Measurements from ENCODE around the gene SLC15A4. TPM values are rescaled to one million over a fixed set of nuclear protein-coding genes. Genes with fewer than 3 reads are reported as not detected.

SLC15A4 gene
- total and polyA plus RNA-seq, 2 donors (not counting 1 experiment from before 2014, with no cell fraction given), result 35.8 to 36.3 TPM

DNA sequence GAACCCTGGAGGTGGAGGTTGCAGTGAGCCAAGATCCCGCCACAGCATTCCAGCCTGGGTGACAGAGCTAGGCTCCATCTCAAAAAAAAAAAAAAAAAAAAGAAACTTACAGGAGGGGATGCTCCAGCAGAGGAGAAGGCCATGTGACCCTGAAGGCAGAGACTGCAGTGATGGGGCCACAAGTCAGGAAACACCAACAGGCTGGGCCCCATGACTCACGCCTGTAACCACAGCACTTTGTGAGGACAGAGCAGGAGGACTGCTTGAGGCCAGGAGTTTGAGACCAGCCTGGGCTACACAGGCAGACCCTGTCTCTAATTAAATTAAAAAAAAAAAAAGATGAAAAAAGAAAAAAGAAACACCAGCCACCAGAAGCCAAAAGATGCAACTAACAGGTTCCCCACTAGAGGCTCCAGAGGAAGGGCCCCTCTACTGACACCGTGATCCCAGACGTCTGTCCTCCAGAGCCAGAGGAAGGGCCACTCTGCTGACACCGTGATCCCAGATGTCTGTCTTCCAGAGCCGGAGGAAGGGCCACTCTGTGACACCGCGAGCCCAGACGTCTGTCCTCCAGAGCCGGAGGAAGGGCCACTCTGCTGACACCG, 20.4 kb upstream of the SLC15A4 start:
- H3K9me3 ChIP-seq (ENCODE audit: control insufficient read depth, insufficient read depth, low read depth, low read length), result no peaks in the 10 kb centered on the region

DNA sequence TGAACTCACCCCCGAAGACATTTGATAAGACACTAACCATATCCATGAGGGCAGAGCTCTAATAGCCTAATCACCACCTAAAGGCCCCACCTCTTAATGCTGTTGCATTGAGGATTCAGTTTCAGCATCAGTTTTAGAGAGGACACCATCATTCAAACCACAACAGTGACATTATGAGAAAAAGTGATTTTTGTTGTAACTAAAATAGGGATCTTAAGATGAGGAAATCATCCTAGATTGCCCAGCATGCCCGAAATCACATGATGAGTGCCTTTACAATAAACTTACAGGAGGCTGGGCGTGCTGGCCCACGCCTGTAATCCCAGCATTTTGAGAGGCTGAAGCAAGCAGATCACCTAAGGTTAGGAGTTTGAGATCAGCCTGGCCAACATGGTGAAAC, 19.8 kb upstream of the SLC15A4 start:
- no peak for TF ChIP-seq EZH2 (IDR thresholded peaks at IDR 0.05; ENCODE audit: low read length, missing control alignments)
- TF ChIP-seq, protein P1, sequence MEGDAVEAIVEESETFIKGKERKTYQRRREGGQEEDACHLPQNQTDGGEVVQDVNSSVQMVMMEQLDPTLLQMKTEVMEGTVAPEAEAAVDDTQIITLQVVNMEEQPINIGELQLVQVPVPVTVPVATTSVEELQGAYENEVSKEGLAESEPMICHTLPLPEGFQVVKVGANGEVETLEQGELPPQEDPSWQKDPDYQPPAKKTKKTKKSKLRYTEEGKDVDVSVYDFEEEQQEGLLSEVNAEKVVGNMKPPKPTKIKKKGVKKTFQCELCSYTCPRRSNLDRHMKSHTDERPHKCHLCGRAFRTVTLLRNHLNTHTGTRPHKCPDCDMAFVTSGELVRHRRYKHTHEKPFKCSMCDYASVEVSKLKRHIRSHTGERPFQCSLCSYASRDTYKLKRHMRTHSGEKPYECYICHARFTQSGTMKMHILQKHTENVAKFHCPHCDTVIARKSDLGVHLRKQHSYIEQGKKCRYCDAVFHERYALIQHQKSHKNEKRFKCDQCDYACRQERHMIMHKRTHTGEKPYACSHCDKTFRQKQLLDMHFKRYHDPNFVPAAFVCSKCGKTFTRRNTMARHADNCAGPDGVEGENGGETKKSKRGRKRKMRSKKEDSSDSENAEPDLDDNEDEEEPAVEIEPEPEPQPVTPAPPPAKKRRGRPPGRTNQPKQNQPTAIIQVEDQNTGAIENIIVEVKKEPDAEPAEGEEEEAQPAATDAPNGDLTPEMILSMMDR (conservative IDR thresholded peaks at IDR 0.05 in 1 of 2, IDR thresholded peaks at IDR 0.05 in 1 of 2; ENCODE audit: low read depth in 1 of 2, low read length in 2 of 2), result no peak
- Histone ChIP-seq H3K27me3 (ENCODE audit: control insufficient read depth, insufficient read depth, low read length) (no peaks in the 10 kb centered on the region), H3K79me2 (ENCODE audit: control insufficient read depth, insufficient read depth, low read length) (no peaks in the 10 kb centered on the region), H3K4me2 (ENCODE audit: extremely low read depth, insufficient read depth, low read length) (no peak overlapping the region), H2AFZ (ENCODE audit: low read length) (no peak overlapping the region), H3K27ac (ENCODE audit: insufficient read depth, low read length) (no peak overlapping the region), H3K4me1 (ENCODE audit: control insufficient read depth, extremely low read depth, insufficient read depth, low read length) (no peaks in the 10 kb centered on the region), H3K36me3 (ENCODE audit: control insufficient read depth, insufficient read depth, low read length) (no peaks in the 10 kb centered on the region), H4K20me1 (ENCODE audit: control insufficient read depth, extremely low read depth, insufficient read depth, low read length) (no peaks in the 10 kb centered on the region), H3K9ac (ENCODE audit: insufficient read depth, low read length) (no peak overlapping the region), H3K4me3 (replicated peaks in 1 of 4; ENCODE audit: control extremely low read depth in 1 of 4, insufficient read depth in 1 of 4, low read depth in 3 of 4, low read length in 4 of 4) (no peak overlapping the region), H3K9me3 (ENCODE audit: control insufficient read depth, insufficient read depth, low read depth, low read length) (no peaks in the 10 kb centered on the region)
- no peak for DNase-seq (ENCODE audit: low read depth in 2 of 2)

More for the DNA sequence above, 20.4 kb upstream of the SLC15A4 start:
- Histone ChIP-seq H3K4me3 (replicated peaks in 1 of 4; ENCODE audit: control extremely low read depth in 1 of 4, insufficient read depth in 1 of 4, low read depth in 3 of 4, low read length in 4 of 4) (no peak overlapping the region), H4K20me1 (ENCODE audit: control insufficient read depth, extremely low read depth, insufficient read depth, low read length) (no peaks in the 10 kb centered on the region), H3K4me2 (ENCODE audit: extremely low read depth, insufficient read depth, low read length) (no peak overlapping the region), H3K4me1 (ENCODE audit: control insufficient read depth, extremely low read depth, insufficient read depth, low read length) (no peaks in the 10 kb centered on the region), H2AFZ (ENCODE audit: low read length) (no peak overlapping the region), H3K36me3 (ENCODE audit: control insufficient read depth, insufficient read depth, low read length) (no peaks in the 10 kb centered on the region), H3K27me3 (ENCODE audit: control insufficient read depth, insufficient read depth, low read length) (no peaks in the 10 kb centered on the region), H3K79me2 (ENCODE audit: control insufficient read depth, insufficient read depth, low read length) (no peaks in the 10 kb centered on the region), H3K9ac (ENCODE audit: insufficient read depth, low read length) (no peak overlapping the region), H3K27ac (ENCODE audit: insufficient read depth, low read length) (no peak overlapping the region)
- TF ChIP-seq, protein P1 (conservative IDR thresholded peaks at IDR 0.05 in 1 of 2, IDR thresholded peaks at IDR 0.05 in 1 of 2; ENCODE audit: low read depth in 1 of 2, low read length in 2 of 2), result no peak
- TF ChIP-seq EZH2 (IDR thresholded peaks at IDR 0.05; ENCODE audit: low read length, missing control alignments), result no peak
- DNase-seq (ENCODE audit: low read depth in 2 of 2), result no peak

DNA sequence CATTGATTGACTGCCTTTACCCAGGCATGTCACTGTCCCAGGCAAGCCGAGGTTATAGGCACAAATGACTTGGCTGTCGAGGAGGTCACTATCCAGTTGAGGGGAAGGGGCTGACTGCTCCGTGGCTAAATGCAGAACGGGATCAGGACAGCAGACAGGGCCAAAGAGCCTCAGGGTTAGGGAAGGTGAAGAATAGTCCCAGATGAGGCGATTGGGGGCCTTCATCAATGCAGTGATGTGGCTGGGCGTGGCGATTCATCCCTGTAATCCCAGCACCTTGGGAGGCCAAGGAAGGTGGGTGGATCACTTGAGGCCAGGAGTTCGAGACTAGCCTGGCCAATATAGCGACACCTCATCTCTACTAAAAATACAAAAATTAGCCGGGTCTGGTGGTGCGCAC, 18.8 kb upstream of the SLC15A4 start:
- Histone ChIP-seq H3K4me1 (ENCODE audit: control insufficient read depth, extremely low read depth, insufficient read depth, low read length) (no peaks in the 10 kb centered on the region), H4K20me1 (ENCODE audit: control insufficient read depth, extremely low read depth, insufficient read depth, low read length) (no peaks in the 10 kb centered on the region), H3K79me2 (ENCODE audit: control insufficient read depth, insufficient read depth, low read length) (no peaks in the 10 kb centered on the region), H3K9ac (ENCODE audit: insufficient read depth, low read length) (no peak overlapping the region), H3K4me3 (replicated peaks in 1 of 4; ENCODE audit: control extremely low read depth in 1 of 4, insufficient read depth in 1 of 4, low read depth in 3 of 4, low read length in 4 of 4) (no peak overlapping the region), H2AFZ (ENCODE audit: low read length) (no peak overlapping the region), H3K27me3 (ENCODE audit: control insufficient read depth, insufficient read depth, low read length) (no peaks in the 10 kb centered on the region), H3K27ac (ENCODE audit: insufficient read depth, low read length) (no peak overlapping the region), H3K36me3 (ENCODE audit: control insufficient read depth, insufficient read depth, low read length) (no peaks in the 10 kb centered on the region), H3K4me2 (ENCODE audit: extremely low read depth, insufficient read depth, low read length) (no peak overlapping the region), H3K9me3 (ENCODE audit: control insufficient read depth, insufficient read depth, low read depth, low read length) (no peaks in the 10 kb centered on the region)
- TF ChIP-seq, protein P1 (conservative IDR thresholded peaks at IDR 0.05 in 1 of 2, IDR thresholded peaks at IDR 0.05 in 1 of 2; ENCODE audit: low read depth in 1 of 2, low read length in 2 of 2), result no peak
- no peak for TF ChIP-seq EZH2 (IDR thresholded peaks at IDR 0.05; ENCODE audit: low read length, missing control alignments)
- DNase-seq (ENCODE audit: low read depth in 2 of 2), result no peak

Measured in fibroblast of lung (primary cell).